Prostate gland (tissue), 2 donors: ENCODE measurements around the gene DAPL1. TPM values are rescaled to one million over a fixed set of nuclear protein-coding genes. Genes with fewer than 3 reads are reported as not detected.

Experiments
- DNase-seq: peaks from one replicate; pipeline ENCODE4 v3.0.0-alpha.2; 2019; ENCODE audit warnings: low spot score
- H3K27ac ChIP-seq, 2 donors: fragments of 200-600 bp; sonication (generic); 2 replicates each; pipeline ENCODE4 v1.5.1; 2017 to 2019
- H3K27me3 ChIP-seq: fragments of 200-600 bp; sonication (generic); replicated peaks from 2 replicates; pipeline ENCODE4 v1.5.1; 2019; ENCODE audit not compliant: insufficient read depth
- H3K36me3 ChIP-seq, 2 donors: fragments of 200-600 bp; sonication (generic); 1 replicate in 1 of 2; 2 replicates in 1 of 2; pipeline versions ENCODE4 v1.5.1 to v1.8.1; 2017 to 2019
- H3K4me1 ChIP-seq: fragments of 200-600 bp; sonication (generic); replicated peaks from 2 replicates; pipeline ENCODE4 v1.5.1; 2019
- H3K4me3 ChIP-seq, 2 donors: fragments of 200-600 bp; sonication (generic); 2 replicates each; pipeline ENCODE4 v1.5.1; 2017 to 2019
- H3K9me3 ChIP-seq: fragments of 200-600 bp; sonication (generic); 2 replicates; pipeline ENCODE4 v1.5.1; 2017
- CTCF ChIP-seq, 4 experiments: fragments of 200-600 bp in 2 of 4; fragments of 450-650 bp in 2 of 4; sonication (generic) in 2 of 4; IDR thresholded peaks; 1 replicate in 3 of 4; 2 replicates in 1 of 4; pipeline ENCODE4 v1.5.1; 2016 to 2019; ENCODE audit warnings: antibody characterized with exemption in 4 of 4, mild to moderate bottlenecking in 2 of 4, moderate library complexity in 2 of 4
- POLR2A ChIP-seq: fragments of 450-650 bp; IDR thresholded peaks from one replicate; pipeline ENCODE4 v1.6.1; 2016; ENCODE audit warnings: antibody characterized with exemption, mild to moderate bottlenecking
- POLR2AphosphoS5 ChIP-seq: sonication (generic); formaldehyde crosslinking; IDR thresholded peaks from one replicate; pipeline ENCODE4 v1.6.1; 2017; ENCODE audit warnings: antibody characterized with exemption
- WGBS: methylation state at CpG from one replicate; pipeline ENCODE4 v1.1.5; 2018; 5-methylcytosine and 5-hydroxymethylcytosine counted together
- intact Hi-C: fragments of 100-400 bp; cut with DNase I; formaldehyde crosslinking; loops from one replicate; pipeline ENCODE4 v1.14.2; 2022
- total RNA-seq, 2 donors: library from RNA; depleted of rRNA; stranded (reverse); fragments of >200 nt; gene quantifications; one replicate each; pipeline ENCODE4 v1.1.0, GENCODE V29; 2016

Gene DAPL1
- total RNA-seq, 2 donors from 2014 or later = 19.0 TPM; not detected in 1

GRCh38 chr2:158776231-158776630 is 18.9 kb upstream of the DAPL1 start:
- no peak overlapping the region for H3K4me3 ChIP-seq
- no peaks in the 10 kb centered on the region for H3K27me3 ChIP-seq
- no peaks in the 10 kb centered on the region for H3K4me1 ChIP-seq
- no peak for DNase-seq
- H3K36me3 ChIP-seq = no peaks in the 10 kb centered on the region
- no peak overlapping the region for H3K27ac ChIP-seq
- H3K9me3 ChIP-seq = no peaks in the 10 kb centered on the region
- 70% methylated on average over 2 of the region's 2 CpGs for WGBS
- no peak for TF ChIP-seq POLR2A
- no peak for TF ChIP-seq POLR2AphosphoS5
- no peak for TF ChIP-seq CTCF (IDR thresholded peaks at IDR 0.05)
- intact Hi-C loops = no loop called here

- Histone ChIP-seq H3K27ac (no peak overlapping the region), H3K4me3 (no peak overlapping the region), H3K4me1 (no peaks in the 10 kb centered on the region), H3K27me3 (no peaks in the 10 kb centered on the region), H3K36me3 (no peaks in the 10 kb centered on the region), H3K9me3 (no peaks in the 10 kb centered on the region)
- DNase-seq = no peak
- intact Hi-C loops = no loop called here
- TF ChIP-seq POLR2AphosphoS5 = no peak
- TF ChIP-seq CTCF (IDR thresholded peaks at IDR 0.05) = no peak
- 86% methylated on average over 3 of the region's 3 CpGs for WGBS
Measured at GRCh38 chr2:158777077-158777476, 18.0 kb upstream of the DAPL1 start.

GRCh38 chr2:158778243-158778642 is 16.9 kb upstream of the DAPL1 start:
- intact Hi-C loops = no loop called here
- Histone ChIP-seq H3K36me3 (no peaks in the 10 kb centered on the region), H3K27ac (no peak overlapping the region), H3K27me3 (no peaks in the 10 kb centered on the region), H3K9me3 (no peaks in the 10 kb centered on the region), H3K4me1 (no peaks in the 10 kb centered on the region), H3K4me3 (no peak overlapping the region)
- TF ChIP-seq POLR2AphosphoS5 (no peak), CTCF (IDR thresholded peaks at IDR 0.05) (no peak), POLR2A (no peak)
- WGBS = 76% methylated on average over 2 of the region's 2 CpGs
- no peak for DNase-seq

- Histone ChIP-seq H3K9me3 (no peaks in the 10 kb centered on the region), H3K27me3 (no peaks in the 10 kb centered on the region), H3K27ac (no peak overlapping the region), H3K4me1 (no peaks in the 10 kb centered on the region), H3K4me3 (no peak overlapping the region), H3K36me3 (no peaks in the 10 kb centered on the region)
- intact Hi-C loops = no loop called here
- WGBS = 50% methylated on average over 1 of the region's 1 CpG
- TF ChIP-seq CTCF (IDR thresholded peaks at IDR 0.05) = no peak
- TF ChIP-seq POLR2A = no peak
- no peak for TF ChIP-seq POLR2AphosphoS5
- DNase-seq = no peak
Measured at GRCh38 chr2:158779621-158780020, 15.5 kb upstream of the DAPL1 start.

- Histone ChIP-seq H3K27me3 (no peaks in the 10 kb centered on the region), H3K36me3 (no peaks in the 10 kb centered on the region), H3K27ac (no peak overlapping the region), H3K9me3 (no peaks in the 10 kb centered on the region), H3K4me1 (no peaks in the 10 kb centered on the region), H3K4me3 (no peak overlapping the region)
- DNase-seq = no peak
- TF ChIP-seq POLR2AphosphoS5 (no peak), POLR2A (no peak), CTCF (IDR thresholded peaks at IDR 0.05) (no peak)
- 84% methylated on average over 4 of the region's 4 CpGs for WGBS
- intact Hi-C loops = no loop called here
Measured at GRCh38 chr2:158781353-158781961, 13.7 kb upstream of the DAPL1 start.
